Measurements from ENCODE around the gene PAWR. TPM values are rescaled to one million over a fixed set of nuclear protein-coding genes. Genes with fewer than 3 reads are reported as not detected.

The PAWR gene
- total RNA-seq, 1 donor from 2014 or later, result 75.4 TPM

DNA sequence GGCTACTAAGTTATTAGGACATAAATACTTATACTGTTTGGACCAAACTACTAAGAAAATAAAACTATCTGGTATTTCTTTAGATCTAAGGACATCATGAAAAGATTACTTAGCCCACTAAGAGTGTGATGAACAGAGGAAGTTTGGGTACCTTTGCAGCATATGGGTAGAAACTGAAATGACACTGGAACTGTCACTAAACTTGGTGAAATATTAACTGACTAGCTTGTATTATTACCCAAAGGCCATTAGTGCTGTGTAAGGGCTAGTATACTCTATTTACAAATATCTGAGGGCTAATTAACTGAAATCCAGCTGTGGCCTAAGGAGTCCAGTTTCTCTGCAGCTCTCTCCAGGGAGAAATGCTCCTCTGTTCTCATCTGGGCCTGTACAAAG is 45.5 kb downstream of the PAWR start:
- H3K9me3 ChIP-seq, result no peaks in the 10 kb centered on the region
- DNase-seq (ENCODE audit: low spot score in 2 of 2), result no peak
- H3K36me3 ChIP-seq, result no peaks in the 10 kb centered on the region
- peaks cover 0 to 7% of the 10 kb centered on the region in 2 donors for H3K4me1 ChIP-seq
- H3K27me3 ChIP-seq, result no peaks in the 10 kb centered on the region
- intact Hi-C loops (cut with DNase I), result no loop called here
- no peak overlapping the region for H3K27ac ChIP-seq
- H3K4me3 ChIP-seq, result no peak overlapping the region
- TF ChIP-seq, protein P1, sequence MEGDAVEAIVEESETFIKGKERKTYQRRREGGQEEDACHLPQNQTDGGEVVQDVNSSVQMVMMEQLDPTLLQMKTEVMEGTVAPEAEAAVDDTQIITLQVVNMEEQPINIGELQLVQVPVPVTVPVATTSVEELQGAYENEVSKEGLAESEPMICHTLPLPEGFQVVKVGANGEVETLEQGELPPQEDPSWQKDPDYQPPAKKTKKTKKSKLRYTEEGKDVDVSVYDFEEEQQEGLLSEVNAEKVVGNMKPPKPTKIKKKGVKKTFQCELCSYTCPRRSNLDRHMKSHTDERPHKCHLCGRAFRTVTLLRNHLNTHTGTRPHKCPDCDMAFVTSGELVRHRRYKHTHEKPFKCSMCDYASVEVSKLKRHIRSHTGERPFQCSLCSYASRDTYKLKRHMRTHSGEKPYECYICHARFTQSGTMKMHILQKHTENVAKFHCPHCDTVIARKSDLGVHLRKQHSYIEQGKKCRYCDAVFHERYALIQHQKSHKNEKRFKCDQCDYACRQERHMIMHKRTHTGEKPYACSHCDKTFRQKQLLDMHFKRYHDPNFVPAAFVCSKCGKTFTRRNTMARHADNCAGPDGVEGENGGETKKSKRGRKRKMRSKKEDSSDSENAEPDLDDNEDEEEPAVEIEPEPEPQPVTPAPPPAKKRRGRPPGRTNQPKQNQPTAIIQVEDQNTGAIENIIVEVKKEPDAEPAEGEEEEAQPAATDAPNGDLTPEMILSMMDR (IDR thresholded peaks at IDR 0.05), result no peak

DNA sequence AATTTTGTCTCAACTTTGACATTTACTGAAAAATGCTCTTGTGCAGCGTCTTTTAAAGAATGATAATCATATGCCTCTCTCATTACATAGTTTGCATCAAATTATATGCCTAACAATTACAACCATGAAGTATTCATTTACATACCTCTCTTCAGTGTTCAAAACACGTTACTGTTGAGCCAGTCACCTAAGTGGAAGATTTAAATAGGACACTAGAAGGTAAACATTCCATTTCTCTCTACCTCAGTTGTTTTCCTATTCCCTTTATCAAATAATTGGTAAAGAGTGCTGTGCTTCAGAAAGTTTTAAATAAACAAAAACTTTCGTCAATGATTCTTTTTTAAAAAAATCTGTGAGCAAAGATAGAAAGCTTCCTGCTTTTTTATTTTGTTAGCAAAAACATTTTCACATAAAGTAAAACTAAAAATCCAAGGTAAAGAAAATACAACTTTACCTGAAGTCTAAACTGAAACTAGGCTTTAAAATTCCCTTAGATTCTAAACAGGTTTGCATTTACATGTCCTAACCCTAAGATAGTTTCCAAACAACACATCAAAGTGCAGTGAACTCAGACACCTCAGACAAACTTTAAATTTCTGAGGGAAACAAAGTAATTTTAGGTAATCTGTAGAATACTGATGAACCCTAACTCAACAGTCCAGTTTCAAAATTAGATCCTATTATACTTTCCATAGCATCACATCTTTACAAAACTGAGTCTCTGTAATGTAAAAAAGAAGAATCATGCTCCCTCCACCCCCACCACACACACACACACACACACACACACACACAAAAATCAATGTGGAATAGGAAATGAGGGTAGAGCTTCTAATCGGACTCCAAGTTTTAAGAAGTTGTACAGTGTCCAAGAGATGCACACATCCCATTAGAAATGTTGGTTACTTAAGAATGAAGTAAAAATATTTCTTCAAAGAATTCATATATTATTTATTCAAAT is 46.2 kb downstream of the PAWR start:
- Histone ChIP-seq H3K9me3 (no peaks in the 10 kb centered on the region), H3K36me3 (no peaks in the 10 kb centered on the region), H3K4me3 (no peak overlapping the region), H3K27me3 (no peaks in the 10 kb centered on the region), H3K4me1 (peaks cover 0 to 7% of the 10 kb centered on the region in 2 donors), H3K27ac (no peak overlapping the region)
- intact Hi-C loops (cut with DNase I), result no loop called here
- no peak for DNase-seq (ENCODE audit: low spot score in 2 of 2)
- TF ChIP-seq, protein P1 (IDR thresholded peaks at IDR 0.05), result no peak

DNA sequence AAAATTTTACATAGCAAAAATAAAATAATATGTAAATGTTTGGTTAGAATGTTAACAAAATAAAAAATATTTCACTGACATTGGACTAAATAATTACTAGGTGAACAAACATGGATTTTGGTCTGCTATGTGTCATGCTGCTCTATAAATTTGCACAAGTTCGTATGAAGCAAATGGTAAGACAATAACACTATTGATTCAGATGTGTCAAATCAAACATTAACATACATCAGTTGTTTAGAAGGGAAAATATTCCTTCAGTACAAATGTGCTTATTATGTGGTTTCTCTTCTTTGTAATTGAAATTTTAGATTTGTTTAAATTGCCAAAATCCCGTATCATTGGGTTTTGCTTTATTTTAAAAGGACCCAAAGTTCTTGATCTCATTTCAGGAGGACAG is 46.9 kb downstream of the PAWR start:
- intact Hi-C loops (cut with DNase I), result no loop called here

DNA sequence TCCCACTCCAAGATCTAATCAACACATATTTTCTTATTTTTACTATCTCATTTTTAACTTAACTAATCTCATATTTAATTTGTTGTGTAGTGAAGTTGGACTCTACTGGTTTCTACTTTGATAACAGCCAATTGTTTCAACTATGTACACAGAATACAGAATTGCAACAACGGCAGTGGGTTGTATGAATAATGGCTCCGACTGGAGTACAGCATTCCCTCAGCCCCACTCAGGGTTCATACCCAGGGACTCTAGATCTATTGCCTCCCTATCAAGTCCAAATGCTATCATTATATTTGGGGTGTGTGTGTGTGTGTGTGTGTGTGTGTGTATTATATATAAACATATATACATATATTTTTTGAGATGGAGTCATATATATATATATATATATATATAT is 52.3 kb downstream of the PAWR start:
- no peak for DNase-seq (ENCODE audit: low spot score in 2 of 2)
- Histone ChIP-seq H3K4me1 (peaks cover 0 to 6% of the 10 kb centered on the region in 2 donors), H3K9me3 (no peaks in the 10 kb centered on the region), H3K27ac (no peak overlapping the region), H3K27me3 (no peaks in the 10 kb centered on the region), H3K36me3 (no peaks in the 10 kb centered on the region), H3K4me3 (no peak overlapping the region)
- TF ChIP-seq, protein P1 (IDR thresholded peaks at IDR 0.05), result no peak
- intact Hi-C loops (cut with DNase I), result no loop called here

More for the DNA sequence above, 46.9 kb downstream of the PAWR start:
- no peaks in the 10 kb centered on the region for H3K9me3 ChIP-seq
- H3K4me3 ChIP-seq, result no peak overlapping the region
- no peaks in the 10 kb centered on the region for H3K36me3 ChIP-seq
- no peaks in the 10 kb centered on the region for H3K27me3 ChIP-seq
- TF ChIP-seq, protein P1 (IDR thresholded peaks at IDR 0.05), result no peak
- no peak overlapping the region for H3K27ac ChIP-seq
- H3K4me1 ChIP-seq, result peaks cover 0 to 7% of the 10 kb centered on the region in 2 donors
- no peak for DNase-seq (ENCODE audit: low spot score in 2 of 2)

DNA sequence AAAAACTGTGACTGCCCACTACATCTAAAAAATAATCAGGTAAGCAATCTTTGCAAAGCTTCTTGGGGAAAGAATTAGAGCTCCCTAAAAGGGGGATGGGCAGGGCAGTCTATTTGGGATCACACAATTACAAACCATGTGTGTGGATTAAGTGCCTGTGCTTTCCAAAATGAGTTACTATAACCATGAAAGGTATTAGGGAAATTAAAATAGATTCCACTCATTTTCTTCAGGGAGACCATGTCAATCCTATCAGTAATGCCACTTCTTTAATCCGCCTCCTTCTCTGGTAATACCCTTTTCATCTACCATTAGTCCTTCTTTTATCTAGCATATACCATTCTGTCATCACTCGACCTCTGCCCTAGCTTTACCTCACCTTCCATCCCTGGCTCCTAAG is 53.7 kb downstream of the PAWR start:
- no peaks in the 10 kb centered on the region for H3K9me3 ChIP-seq
- H3K4me1 ChIP-seq, result peaks cover 0 to 2% of the 10 kb centered on the region in 2 donors
- DNase-seq (ENCODE audit: low spot score in 2 of 2), result no peak
- no peak overlapping the region for H3K4me3 ChIP-seq
- H3K36me3 ChIP-seq, result no peaks in the 10 kb centered on the region
- no peak overlapping the region for H3K27ac ChIP-seq
- TF ChIP-seq, protein P1 (IDR thresholded peaks at IDR 0.05), result no peak
- intact Hi-C loops (cut with DNase I), result no loop called here
- no peaks in the 10 kb centered on the region for H3K27me3 ChIP-seq
